Cardiac muscle cell (in vitro differentiated cells and primary cell): Measurements from ENCODE around the gene ABHD6. TPM values are rescaled to one million over a fixed set of nuclear protein-coding genes. Genes with fewer than 3 reads are reported as not detected.
"Not testable (repeated sequence)": the region's sequence is repeated elsewhere in the genome, so short reads cannot be mapped to it uniquely, and the experiment has no call there.

ENCODE experiments used
- DNase-seq, 2 donors: peaks; one replicate each; pipeline versions ENCODE4 v3.0.0 to v3.0.0-alpha.2; 2010 to 2017; ENCODE audit warnings: low read depth in 1 of 2, low spot score in 1 of 2
- H3K27ac ChIP-seq: fragments of 200-600 bp; sonication (generic); 2 replicates; pipeline ENCODE4 v1.5.1; 2016
- H3K27me3 ChIP-seq: fragments of 200-600 bp; sonication (generic); 2 replicates; pipeline ENCODE4 v1.6.0; 2016; ENCODE audit warnings: control low read depth
- H3K36me3 ChIP-seq: fragments of 200-600 bp; sonication (generic); 2 replicates; pipeline ENCODE4 v1.5.1; 2016; ENCODE audit warnings: control low read depth
- H3K4me1 ChIP-seq: fragments of 200-600 bp; sonication (generic); 2 replicates; pipeline ENCODE4 v1.8.1; 2017; ENCODE audit warnings: low read depth, mild to moderate bottlenecking, mixed run types
- H3K4me3 ChIP-seq: fragments of 200-600 bp; sonication (generic); 2 replicates; pipeline ENCODE4 v1.5.1; 2016; ENCODE audit warnings: mild to moderate bottlenecking
- H3K9me3 ChIP-seq: fragments of 200-600 bp; sonication (generic); 2 replicates; pipeline ENCODE4 v1.5.1; 2017; ENCODE audit warnings: low read depth, mild to moderate bottlenecking, control low read depth
- polyA plus RNA-seq: library from polyadenylated mRNA; unstranded; fragments of >200 nt; fragmentation: Nextera tagmentation; extraction: Ambion mirVana; gene quantifications from 2 replicates; pipeline ENCODE4 v1.2.1, GENCODE V29; 2016
- total RNA-seq: library from RNA; depleted of rRNA; stranded (reverse); fragments of >200 nt; gene quantifications from 2 replicates; pipeline ENCODE4 v1.2.3, GENCODE V29; 2016
- TF ChIP-seq, protein P1 (sequence below): IDR thresholded peaks from 2 replicates; pipeline ENCODE4 v1.5.1; 2012; ENCODE audit warnings: low read depth, mild to moderate bottlenecking, low read length

Gene ABHD6
- total and polyA plus RNA-seq, 2 experiments from 2014 or later, result 12.9 to 31.4 TPM

DNA sequence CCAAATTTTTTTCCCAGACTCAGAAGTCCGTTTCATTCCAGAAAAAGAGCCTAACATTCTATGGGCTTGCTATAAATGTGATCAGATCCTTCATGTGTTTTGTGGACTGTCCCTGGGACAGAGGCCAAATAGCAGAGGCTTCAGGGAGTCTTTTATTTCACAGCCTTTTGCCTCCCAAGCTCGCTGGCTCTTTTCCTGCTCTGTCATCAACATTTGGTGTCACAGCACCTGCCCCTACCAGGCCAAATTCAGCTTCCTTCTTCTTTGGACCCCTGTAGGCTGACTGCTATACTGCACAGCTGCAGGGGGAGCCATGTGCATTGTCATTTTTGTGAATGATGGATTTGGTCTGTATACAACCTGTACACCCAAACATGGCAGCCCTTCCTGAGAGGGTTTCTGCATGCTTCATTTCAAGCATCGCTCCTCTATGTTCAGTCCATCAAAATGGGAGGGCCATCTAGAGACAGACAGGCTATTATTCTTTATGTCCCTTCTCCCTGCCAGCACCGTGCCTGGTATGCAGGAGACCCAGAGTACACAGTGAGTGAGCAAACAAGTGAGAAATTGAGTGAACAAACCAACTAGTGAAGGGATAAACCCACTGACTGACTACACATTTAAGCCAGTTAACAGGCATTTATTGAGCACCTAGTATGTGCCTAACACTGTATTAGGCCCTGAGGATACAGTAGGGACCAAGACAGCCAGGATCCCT, 50.6 kb downstream of the ABHD6 start:
- Histone ChIP-seq H3K4me3 (no peak overlapping the region), H3K4me1 (peaks cover 3% of the 10 kb centered on the region), H3K27me3 (no peaks in the 10 kb centered on the region), H3K27ac (no peak overlapping the region), H3K36me3 (peaks cover 3% of the 10 kb centered on the region), H3K9me3 (no peaks in the 10 kb centered on the region)
- TF ChIP-seq, protein P1, sequence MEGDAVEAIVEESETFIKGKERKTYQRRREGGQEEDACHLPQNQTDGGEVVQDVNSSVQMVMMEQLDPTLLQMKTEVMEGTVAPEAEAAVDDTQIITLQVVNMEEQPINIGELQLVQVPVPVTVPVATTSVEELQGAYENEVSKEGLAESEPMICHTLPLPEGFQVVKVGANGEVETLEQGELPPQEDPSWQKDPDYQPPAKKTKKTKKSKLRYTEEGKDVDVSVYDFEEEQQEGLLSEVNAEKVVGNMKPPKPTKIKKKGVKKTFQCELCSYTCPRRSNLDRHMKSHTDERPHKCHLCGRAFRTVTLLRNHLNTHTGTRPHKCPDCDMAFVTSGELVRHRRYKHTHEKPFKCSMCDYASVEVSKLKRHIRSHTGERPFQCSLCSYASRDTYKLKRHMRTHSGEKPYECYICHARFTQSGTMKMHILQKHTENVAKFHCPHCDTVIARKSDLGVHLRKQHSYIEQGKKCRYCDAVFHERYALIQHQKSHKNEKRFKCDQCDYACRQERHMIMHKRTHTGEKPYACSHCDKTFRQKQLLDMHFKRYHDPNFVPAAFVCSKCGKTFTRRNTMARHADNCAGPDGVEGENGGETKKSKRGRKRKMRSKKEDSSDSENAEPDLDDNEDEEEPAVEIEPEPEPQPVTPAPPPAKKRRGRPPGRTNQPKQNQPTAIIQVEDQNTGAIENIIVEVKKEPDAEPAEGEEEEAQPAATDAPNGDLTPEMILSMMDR, result no peak
- no peak for DNase-seq

DNA sequence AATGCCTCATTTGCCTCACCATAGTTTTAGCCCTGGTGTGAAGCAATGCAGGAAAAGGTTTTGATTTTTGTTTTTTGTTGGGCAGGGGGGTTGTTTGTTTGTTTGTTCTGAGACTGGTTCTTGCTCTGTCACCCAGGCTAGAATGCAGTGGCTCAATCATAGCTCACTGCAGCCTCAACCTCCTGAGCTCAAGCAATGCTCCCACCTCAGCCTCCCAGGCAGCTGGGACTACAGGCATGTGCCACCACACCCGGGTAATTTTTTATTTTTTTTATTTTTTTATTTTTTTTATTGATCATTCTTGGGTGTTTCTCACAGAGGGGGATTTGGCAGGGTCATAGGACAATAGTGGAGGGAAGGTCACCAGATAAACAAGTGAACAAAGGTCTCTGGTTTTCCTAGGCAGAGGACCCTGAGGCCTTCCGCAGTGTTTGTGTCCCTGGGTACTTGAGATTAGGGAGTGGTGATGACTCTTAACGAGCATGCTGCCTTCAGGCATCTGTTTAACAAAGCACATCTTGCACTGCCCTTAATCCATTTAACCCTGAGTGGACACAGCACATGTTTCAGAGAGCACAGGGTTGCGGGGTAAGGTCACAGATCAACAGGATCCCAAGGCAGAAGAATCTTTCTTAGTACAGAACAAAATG, 51.5 kb downstream of the ABHD6 start:
- H3K4me3 ChIP-seq, DNase-seq: not testable (repeated sequence)

DNA sequence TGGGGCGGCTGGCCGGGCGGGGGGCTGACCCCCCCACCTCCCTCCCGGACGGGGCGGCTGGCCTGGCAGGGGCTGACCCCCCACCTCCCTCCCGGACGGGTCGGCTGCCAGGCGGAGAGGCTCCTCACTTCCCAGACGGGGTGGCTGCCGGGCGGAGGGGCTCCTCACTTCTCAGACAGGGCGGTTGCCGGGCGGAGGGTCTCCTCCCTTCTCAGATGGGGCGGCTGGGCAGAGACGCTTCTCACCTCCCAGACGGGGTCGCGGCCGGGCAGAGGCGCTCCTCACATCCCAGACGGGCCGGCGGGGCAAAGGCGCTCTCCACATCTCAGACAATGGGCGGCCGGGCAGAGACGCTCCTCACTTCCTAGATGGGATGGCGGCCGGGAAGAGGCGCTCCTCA, 52.9 kb downstream of the ABHD6 start:
- not testable (repeated sequence) for H3K4me1 ChIP-seq, H3K27me3 ChIP-seq, H3K4me3 ChIP-seq, H3K9me3 ChIP-seq, H3K36me3 ChIP-seq, H3K27ac ChIP-seq, DNase-seq

More for the DNA sequence above, 51.5 kb downstream of the ABHD6 start:
- H3K9me3 ChIP-seq, H3K36me3 ChIP-seq, H3K27me3 ChIP-seq, H3K4me1 ChIP-seq, H3K27ac ChIP-seq: not testable (repeated sequence)

DNA sequence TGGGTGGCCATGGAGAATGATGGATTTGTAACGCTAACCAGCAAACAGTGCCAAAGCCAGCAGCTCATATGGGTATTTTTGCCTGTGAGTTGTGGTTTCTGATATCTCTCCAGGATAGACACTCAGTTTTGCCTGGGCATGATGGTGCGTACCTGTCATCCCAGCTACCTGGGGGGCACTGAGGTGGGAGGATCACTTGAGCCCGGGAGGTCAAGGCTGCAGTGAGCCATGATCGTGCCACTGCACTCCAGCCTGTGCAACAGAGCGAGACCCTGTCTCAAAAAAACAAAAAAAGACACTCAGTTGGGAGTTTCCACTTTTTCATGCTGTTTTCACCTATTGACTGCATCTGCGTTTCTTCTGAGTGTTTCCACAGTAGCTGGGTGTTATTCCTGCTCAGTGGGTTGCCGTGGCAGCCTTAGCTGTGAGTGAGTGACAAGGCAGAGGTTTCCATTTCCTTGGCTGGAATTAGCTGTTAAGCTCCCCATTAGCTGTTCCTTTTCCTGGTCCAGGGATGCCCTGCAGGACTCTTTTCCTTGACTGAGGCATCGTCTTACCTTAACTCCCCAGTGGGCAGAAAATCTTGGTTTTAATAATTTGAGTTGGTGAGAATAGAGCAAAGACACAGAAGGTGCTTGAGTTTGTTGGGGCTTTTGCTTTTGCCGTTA, 54.2 kb downstream of the ABHD6 start:
- Histone ChIP-seq H3K27me3 (no peaks in the 10 kb centered on the region), H3K9me3 (no peaks in the 10 kb centered on the region), H3K27ac (no peak overlapping the region), H3K36me3 (no peaks in the 10 kb centered on the region), H3K4me3 (no peak overlapping the region), H3K4me1 (no peaks in the 10 kb centered on the region)
- TF ChIP-seq, protein P1, result no peak
- DNase-seq, result no peak

DNA sequence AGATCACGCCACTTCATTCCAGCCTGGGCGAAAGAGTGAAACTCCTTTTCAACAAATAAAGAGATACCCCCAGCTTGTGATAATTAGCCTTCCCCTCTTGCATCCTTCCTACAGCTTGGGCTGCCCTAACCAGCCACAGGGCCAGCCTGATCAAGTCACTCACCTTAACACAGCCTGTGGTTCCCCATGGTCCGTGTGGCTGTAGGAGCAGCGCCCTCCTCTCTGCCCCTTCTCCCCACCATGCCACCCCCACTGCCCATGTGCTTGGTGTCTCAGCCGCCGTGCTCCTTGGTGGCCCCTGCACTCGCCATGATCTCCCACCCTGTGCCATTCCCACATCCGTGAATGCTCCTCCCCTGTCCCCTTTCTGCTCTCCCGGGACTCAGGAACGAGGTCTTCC, 55.3 kb downstream of the ABHD6 start:
- TF ChIP-seq, protein P1, result no peak
- H3K27ac ChIP-seq, result no peak overlapping the region
- no peaks in the 10 kb centered on the region for H3K4me1 ChIP-seq
- no peaks in the 10 kb centered on the region for H3K27me3 ChIP-seq
- no peak for DNase-seq
- no peak overlapping the region for H3K4me3 ChIP-seq
- H3K9me3 ChIP-seq, result no peaks in the 10 kb centered on the region
- no peaks in the 10 kb centered on the region for H3K36me3 ChIP-seq

DNA sequence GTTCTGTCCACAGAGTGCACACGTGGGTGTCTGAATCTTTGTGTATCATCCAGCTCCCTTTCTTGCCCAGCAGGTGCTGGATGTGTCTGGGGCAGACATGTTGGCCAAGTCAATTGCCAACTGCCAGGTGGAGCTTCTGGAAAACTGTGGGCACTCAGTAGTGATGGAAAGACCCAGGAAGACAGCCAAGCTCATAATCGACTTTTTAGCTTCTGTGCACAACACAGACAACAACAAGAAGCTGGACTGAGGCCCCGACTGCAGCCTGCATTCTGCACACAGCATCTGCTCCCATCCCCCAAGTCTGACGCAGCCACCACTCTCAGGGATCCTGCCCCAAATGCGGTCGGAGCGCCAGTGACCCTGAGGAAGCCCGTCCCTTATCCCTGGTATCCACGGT, 55.9 kb downstream of the ABHD6 start:
- no peaks in the 10 kb centered on the region for H3K4me1 ChIP-seq
- no peaks in the 10 kb centered on the region for H3K27me3 ChIP-seq
- TF ChIP-seq, protein P1, result no peak
- no peak for DNase-seq
- no peak overlapping the region for H3K4me3 ChIP-seq
- no peak overlapping the region for H3K27ac ChIP-seq
- H3K9me3 ChIP-seq, result no peaks in the 10 kb centered on the region
- H3K36me3 ChIP-seq, result no peaks in the 10 kb centered on the region
